ENCODE data around the gene CSNK2A2. TPM values are rescaled to one million over a fixed set of nuclear protein-coding genes. Genes with fewer than 3 reads are reported as not detected.

The CSNK2A2 gene
- total RNA-seq, 5 donors from 2014 or later (not counting 1 experiment from before 2014, with no cell fraction given), result 51.9 to 62.4 (median 55.0) TPM

- Histone ChIP-seq H3K4me3 (ENCODE audit: control insufficient read depth in 1 of 2, extremely low read depth in 1 of 2, low read length in 1 of 2) (no peak overlapping the region), H3K4me1 (ENCODE audit: control insufficient read depth in 1 of 2, extremely low read depth in 1 of 2, insufficient read depth in 2 of 2, low read length in 2 of 2) (no peaks in the 10 kb centered on the region), H3K27me3 (replicated peaks in 1 of 2; ENCODE audit: control insufficient read depth in 2 of 2, extremely low read depth in 1 of 2, insufficient read depth in 2 of 2, low read length in 1 of 2) (no peaks in the 10 kb centered on the region), H3K27ac (ENCODE audit: low read length) (no peak overlapping the region), H3K9me3 (no peaks in the 10 kb centered on the region), H3K36me3 (ENCODE audit: control insufficient read depth in 2 of 2, extremely low read depth in 1 of 2, insufficient read depth in 1 of 2, low read length in 1 of 2) (peaks cover 0 to 38% of the 10 kb centered on the region in 2 donors)
- H3K36me3 Mint-ChIP-seq, result peaks cover 51% of the 10 kb centered on the region
- ChIA-PET POLR2A (interaction anchor here in 1 of 2 donors (0.9 kb wide), 1 partner anchor 11 kb away, joined by 3 read pairs; no protein-coding TSS in a partner anchor), CTCF (no interaction called here)
- WGBS (ENCODE audit: insufficient coverage), result 95% methylated on average over 5 of the region's 6 CpGs
- ATAC-seq (replicated peaks in 1 of 4) (no peak), DNase-seq (no peak)
- peaks cover 14 to 23% (median 23%) of the 10 kb centered on the region in 3 donors for H3K4me1 Mint-ChIP-seq
- no peak overlapping the region for H3K4me3 Mint-ChIP-seq
- no peaks in the 10 kb centered on the region for H3K9me3 Mint-ChIP-seq
- H3K27ac Mint-ChIP-seq, result no peak overlapping the region
- H3K27me3 Mint-ChIP-seq, result no peaks in the 10 kb centered on the region
Measured at GRCh38 chr16:58116081-58116480, 81.8 kb downstream of the CSNK2A2 start.

GRCh38 chr16:58114827-58115825 is 82.8 kb downstream of the CSNK2A2 start:
- H3K4me1 Mint-ChIP-seq, result peaks cover 6 to 14% (median 13%) of the 10 kb centered on the region in 3 donors
- H3K27me3 Mint-ChIP-seq, result no peaks in the 10 kb centered on the region

GRCh38 chr16:58111302-58111627 is 86.6 kb downstream of the CSNK2A2 start:
- Mint-ChIP-seq H3K27ac (no peak overlapping the region), H3K9me3 (no peaks in the 10 kb centered on the region), H3K36me3 (peaks cover 40% of the 10 kb centered on the region), H3K4me3 (no peak overlapping the region), H3K27me3 (no peaks in the 10 kb centered on the region), H3K4me1 (no peaks in the 10 kb centered on the region)
- ChIA-PET POLR2A (no interaction called here), CTCF (no interaction called here)
- DNase-seq (no peak), ATAC-seq (replicated peaks in 1 of 4) (peak in 1 of 4 experiments; percentile 6)
- Histone ChIP-seq H3K27ac (ENCODE audit: low read length) (no peak overlapping the region), H3K9me3 (no peaks in the 10 kb centered on the region), H3K4me3 (ENCODE audit: control insufficient read depth in 1 of 2, extremely low read depth in 1 of 2, low read length in 1 of 2) (no peak overlapping the region), H3K36me3 (ENCODE audit: control insufficient read depth in 2 of 2, extremely low read depth in 1 of 2, insufficient read depth in 1 of 2, low read length in 1 of 2) (peaks cover 0 to 32% of the 10 kb centered on the region in 2 donors), H3K27me3 (replicated peaks in 1 of 2; ENCODE audit: control insufficient read depth in 2 of 2, extremely low read depth in 1 of 2, insufficient read depth in 2 of 2, low read length in 1 of 2) (no peaks in the 10 kb centered on the region), H3K4me1 (ENCODE audit: control insufficient read depth in 1 of 2, extremely low read depth in 1 of 2, insufficient read depth in 2 of 2, low read length in 2 of 2) (no peaks in the 10 kb centered on the region)
- 100% methylated on average over 2 of the region's 3 CpGs for WGBS (ENCODE audit: insufficient coverage)

More at GRCh38 chr16:58114827-58115825, 82.8 kb downstream of the CSNK2A2 start:
- Histone ChIP-seq H3K9me3 (no peaks in the 10 kb centered on the region), H3K27me3 (replicated peaks in 1 of 2; ENCODE audit: control insufficient read depth in 2 of 2, extremely low read depth in 1 of 2, insufficient read depth in 2 of 2, low read length in 1 of 2) (no peaks in the 10 kb centered on the region), H3K4me3 (ENCODE audit: control insufficient read depth in 1 of 2, extremely low read depth in 1 of 2, low read length in 1 of 2) (no peak overlapping the region), H3K27ac (ENCODE audit: low read length) (no peak overlapping the region), H3K36me3 (ENCODE audit: control insufficient read depth in 2 of 2, extremely low read depth in 1 of 2, insufficient read depth in 1 of 2, low read length in 1 of 2) (peaks cover 0 to 38% of the 10 kb centered on the region in 2 donors), H3K4me1 (ENCODE audit: control insufficient read depth in 1 of 2, extremely low read depth in 1 of 2, insufficient read depth in 2 of 2, low read length in 2 of 2) (no peaks in the 10 kb centered on the region)
- ChIA-PET CTCF (no interaction called here), POLR2A (no interaction called here)
- no peak for ATAC-seq (replicated peaks in 1 of 4)
- Mint-ChIP-seq H3K27ac (no peak overlapping the region), H3K36me3 (peaks cover 51% of the 10 kb centered on the region), H3K9me3 (no peaks in the 10 kb centered on the region), H3K4me3 (peak overlapping the region in 1 of 3 donors; percentile 17)
- no peak for DNase-seq
- WGBS (ENCODE audit: insufficient coverage), result 95% methylated on average over 16 of the region's 23 CpGs

GRCh38 chr16:58110571-58111301 is 87.2 kb downstream of the CSNK2A2 start:
- POLR2A ChIA-PET, result no interaction called here
- Histone ChIP-seq H3K9me3 (no peaks in the 10 kb centered on the region), H3K27ac (ENCODE audit: low read length) (no peak overlapping the region), H3K27me3 (replicated peaks in 1 of 2; ENCODE audit: control insufficient read depth in 2 of 2, extremely low read depth in 1 of 2, insufficient read depth in 2 of 2, low read length in 1 of 2) (no peaks in the 10 kb centered on the region), H3K4me3 (ENCODE audit: control insufficient read depth in 1 of 2, extremely low read depth in 1 of 2, low read length in 1 of 2) (no peak overlapping the region), H3K4me1 (ENCODE audit: control insufficient read depth in 1 of 2, extremely low read depth in 1 of 2, insufficient read depth in 2 of 2, low read length in 2 of 2) (no peaks in the 10 kb centered on the region), H3K36me3 (ENCODE audit: control insufficient read depth in 2 of 2, extremely low read depth in 1 of 2, insufficient read depth in 1 of 2, low read length in 1 of 2) (peaks cover 0 to 26% of the 10 kb centered on the region in 2 donors)
- no peak for DNase-seq
- Mint-ChIP-seq H3K27me3 (no peaks in the 10 kb centered on the region), H3K9me3 (no peaks in the 10 kb centered on the region), H3K4me1 (no peaks in the 10 kb centered on the region), H3K27ac (no peak overlapping the region), H3K4me3 (no peak overlapping the region), H3K36me3 (peaks cover 35% of the 10 kb centered on the region)
- CTCF ChIA-PET, result interaction anchor here in 1 of 2 donors (0.6 kb wide), 1 partner anchor 335 kb away, joined by 3 read pairs; no protein-coding TSS in a partner anchor
- ATAC-seq (replicated peaks in 1 of 4), result peak in 1 of 4 experiments; percentile 19
- WGBS (ENCODE audit: insufficient coverage), result 82% methylated on average over 6 of the region's 12 CpGs

GRCh38 chr16:58109881-58110280 is 88.0 kb downstream of the CSNK2A2 start:
- ATAC-seq (replicated peaks in 1 of 4), result peak in 1 of 4 experiments; percentile 7
- no peak overlapping the region for H3K4me3 ChIP-seq (ENCODE audit: control insufficient read depth in 1 of 2, extremely low read depth in 1 of 2, low read length in 1 of 2)
- no peak overlapping the region for H3K27ac ChIP-seq (ENCODE audit: low read length)
- Mint-ChIP-seq H3K9me3 (no peaks in the 10 kb centered on the region), H3K4me3 (no peak overlapping the region), H3K27me3 (no peaks in the 10 kb centered on the region), H3K36me3 (peaks cover 26% of the 10 kb centered on the region), H3K4me1 (peaks cover 0 to 1% (median 0%) of the 10 kb centered on the region in 3 donors), H3K27ac (no peak overlapping the region)
- DNase-seq, result no peak
- ChIA-PET CTCF (interaction anchor here in 1 of 2 donors (0.6 to 1.1 kb wide), 2 partner anchors 12 to 336 kb away, joined by 3 to 6 read pairs; no protein-coding TSS in a partner anchor), POLR2A (interaction anchor here in 1 of 2 donors (0.6 kb wide), 1 partner anchor 20 kb away, joined by 3 read pairs; the partner anchor contains the start of gene CFAP20)
- WGBS (ENCODE audit: insufficient coverage), result 100% methylated on average over 2 of the region's 2 CpGs
- no peaks in the 10 kb centered on the region for H3K4me1 ChIP-seq (ENCODE audit: control insufficient read depth in 1 of 2, extremely low read depth in 1 of 2, insufficient read depth in 2 of 2, low read length in 2 of 2)
- H3K9me3 ChIP-seq, result no peaks in the 10 kb centered on the region
- H3K27me3 ChIP-seq (replicated peaks in 1 of 2; ENCODE audit: control insufficient read depth in 2 of 2, extremely low read depth in 1 of 2, insufficient read depth in 2 of 2, low read length in 1 of 2), result no peaks in the 10 kb centered on the region
- peaks cover 0 to 18% of the 10 kb centered on the region in 2 donors for H3K36me3 ChIP-seq (ENCODE audit: control insufficient read depth in 2 of 2, extremely low read depth in 1 of 2, insufficient read depth in 1 of 2, low read length in 1 of 2)

- Histone ChIP-seq H3K27me3 (replicated peaks in 1 of 2; ENCODE audit: control insufficient read depth in 2 of 2, extremely low read depth in 1 of 2, insufficient read depth in 2 of 2, low read length in 1 of 2) (no peaks in the 10 kb centered on the region), H3K9me3 (no peaks in the 10 kb centered on the region), H3K36me3 (ENCODE audit: control insufficient read depth in 2 of 2, extremely low read depth in 1 of 2, insufficient read depth in 1 of 2, low read length in 1 of 2) (peaks cover 0 to 13% of the 10 kb centered on the region in 2 donors), H3K4me3 (ENCODE audit: control insufficient read depth in 1 of 2, extremely low read depth in 1 of 2, low read length in 1 of 2) (no peak overlapping the region), H3K4me1 (ENCODE audit: control insufficient read depth in 1 of 2, extremely low read depth in 1 of 2, insufficient read depth in 2 of 2, low read length in 2 of 2) (no peaks in the 10 kb centered on the region), H3K27ac (ENCODE audit: low read length) (no peak overlapping the region)
- Mint-ChIP-seq H3K4me3 (no peak overlapping the region), H3K27ac (no peak overlapping the region), H3K4me1 (peaks cover 0 to 1% (median 0%) of the 10 kb centered on the region in 3 donors), H3K36me3 (peaks cover 21% of the 10 kb centered on the region), H3K27me3 (no peaks in the 10 kb centered on the region), H3K9me3 (no peaks in the 10 kb centered on the region)
- CTCF ChIA-PET, result interaction anchor here in 1 of 2 donors (1.1 kb wide), 1 partner anchor 11 kb away, joined by 6 read pairs; no protein-coding TSS in a partner anchor
- WGBS (ENCODE audit: insufficient coverage), result 54% methylated on average over 6 of the region's 8 CpGs
- no peak for ATAC-seq (replicated peaks in 1 of 4)
- POLR2A ChIA-PET, result interaction anchor here in 1 of 2 donors (0.6 kb wide), 1 partner anchor 20 kb away, joined by 3 read pairs; the partner anchor contains the start of gene CFAP20
- no peak for DNase-seq
Measured at GRCh38 chr16:58109330-58109729, 88.6 kb downstream of the CSNK2A2 start.

Data from T-cell (primary cell).